GM13977 (cell line): ENCODE results near the gene ARHGEF33.

Experiments used
- DNase-seq: peaks from one replicate; pipeline ENCODE4 v3.0.0; 2012; ENCODE audit warnings: low spot score
- in situ Hi-C: fragments of 300-500 bp; cut with MboI; formaldehyde crosslinking; loops from one replicate; pipeline ENCODE4 v1.12.0; 2022; ENCODE audit warnings: low sequenced_read_pairs, low pct_unique_long_range_greater_than_20kb, mixed read lengths, inconsistent platforms; ENCODE audit not compliant: unreplicated experiment
- TF ChIP-seq, protein P1 (sequence below): IDR thresholded peaks from 2 replicates; pipeline ENCODE4 v1.5.1; 2012; ENCODE audit warnings: mild to moderate bottlenecking, control low read depth; ENCODE audit not compliant: insufficient read depth; ENCODE audit errors: extremely low read depth, missing control alignments

ARHGEF33 gene

DNA sequence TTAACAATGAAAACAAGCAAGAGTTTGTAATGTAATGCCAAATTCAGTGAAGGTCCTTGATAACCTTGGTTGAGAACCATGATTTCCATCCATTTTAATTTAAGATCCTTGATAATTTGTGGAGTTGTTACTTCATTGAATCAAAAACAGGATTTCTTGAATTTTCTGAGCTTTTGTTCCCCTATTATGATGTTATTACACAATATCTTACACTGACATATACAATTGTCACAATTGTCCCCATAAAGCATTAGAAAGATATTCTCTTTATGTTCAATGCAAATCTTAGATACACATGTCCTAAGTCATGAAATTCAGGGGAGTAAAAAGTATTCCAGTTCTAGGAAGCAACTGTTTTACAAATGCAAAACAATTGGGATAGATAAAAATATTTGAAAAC is 83.6 kb downstream of the ARHGEF33 start:
- DNase-seq, result no peak
- TF ChIP-seq, protein P1, sequence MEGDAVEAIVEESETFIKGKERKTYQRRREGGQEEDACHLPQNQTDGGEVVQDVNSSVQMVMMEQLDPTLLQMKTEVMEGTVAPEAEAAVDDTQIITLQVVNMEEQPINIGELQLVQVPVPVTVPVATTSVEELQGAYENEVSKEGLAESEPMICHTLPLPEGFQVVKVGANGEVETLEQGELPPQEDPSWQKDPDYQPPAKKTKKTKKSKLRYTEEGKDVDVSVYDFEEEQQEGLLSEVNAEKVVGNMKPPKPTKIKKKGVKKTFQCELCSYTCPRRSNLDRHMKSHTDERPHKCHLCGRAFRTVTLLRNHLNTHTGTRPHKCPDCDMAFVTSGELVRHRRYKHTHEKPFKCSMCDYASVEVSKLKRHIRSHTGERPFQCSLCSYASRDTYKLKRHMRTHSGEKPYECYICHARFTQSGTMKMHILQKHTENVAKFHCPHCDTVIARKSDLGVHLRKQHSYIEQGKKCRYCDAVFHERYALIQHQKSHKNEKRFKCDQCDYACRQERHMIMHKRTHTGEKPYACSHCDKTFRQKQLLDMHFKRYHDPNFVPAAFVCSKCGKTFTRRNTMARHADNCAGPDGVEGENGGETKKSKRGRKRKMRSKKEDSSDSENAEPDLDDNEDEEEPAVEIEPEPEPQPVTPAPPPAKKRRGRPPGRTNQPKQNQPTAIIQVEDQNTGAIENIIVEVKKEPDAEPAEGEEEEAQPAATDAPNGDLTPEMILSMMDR, result no peak
- in situ Hi-C loops, result no loop called here

DNA sequence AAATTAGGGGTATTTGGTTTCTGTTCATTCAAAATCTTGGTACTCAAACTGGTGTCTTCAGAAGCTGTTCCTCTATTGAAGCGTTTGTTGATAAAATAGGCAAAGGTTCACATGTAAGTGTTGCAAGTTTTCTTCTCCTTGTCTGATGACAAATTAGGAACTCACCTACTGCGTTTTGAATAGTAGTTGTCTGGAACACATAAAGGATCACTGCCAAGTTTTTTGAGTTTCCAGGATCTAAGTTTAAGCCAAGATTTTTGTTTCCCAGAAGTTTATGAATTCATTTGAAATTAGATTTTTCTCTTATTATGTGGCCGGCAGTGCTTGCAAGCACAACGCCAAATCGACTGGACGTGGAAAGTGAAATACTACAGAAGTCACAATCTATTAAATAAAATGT is 85.4 kb downstream of the ARHGEF33 start:
- TF ChIP-seq, protein P1, result no peak
- in situ Hi-C loops, result no loop called here
- DNase-seq, result no peak

GRCh38 chr2:38977047-38977446 is 87.4 kb downstream of the ARHGEF33 start:
- in situ Hi-C loops, result no loop called here
- DNase-seq, result no peak
- TF ChIP-seq, protein P1, result no peak

GRCh38 chr2:38978296-38978903 is 88.7 kb downstream of the ARHGEF33 start:
- in situ Hi-C loops, result no loop called here
- no peak for DNase-seq
- TF ChIP-seq, protein P1, result no peak

DNA sequence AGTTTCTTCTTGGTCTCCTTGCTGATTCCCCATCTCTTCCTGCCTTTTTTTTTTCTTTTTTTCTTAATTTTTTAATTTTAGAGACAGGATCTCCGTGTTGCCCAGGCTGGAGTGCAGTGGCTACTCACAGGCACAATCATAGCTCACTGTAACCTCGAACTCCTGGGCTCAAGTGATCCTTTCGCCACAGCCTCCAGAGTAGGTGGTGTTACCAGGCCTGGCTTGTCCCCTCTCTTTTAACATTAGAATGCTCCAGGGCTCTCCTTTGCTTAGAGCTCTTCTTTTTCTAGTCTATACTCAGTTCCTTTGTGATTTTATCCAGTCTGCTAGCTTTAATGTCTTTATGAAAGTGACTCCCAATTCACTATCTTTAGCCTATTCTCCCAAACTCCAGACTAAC is 89.2 kb downstream of the ARHGEF33 start:
- no peak for DNase-seq
- in situ Hi-C loops, result no loop called here
- TF ChIP-seq, protein P1, result no peak

- TF ChIP-seq, protein P1, result no peak
- no peak for DNase-seq
- in situ Hi-C loops, result no loop called here
These were observed 91.5 kb downstream of the ARHGEF33 start for GRCh38 chr2:38981003-38981669.
